SU-DHL-6 (cell line): ENCODE data around the gene CRTAC1.

Source experiments
- H2AFZ ChIP-seq: fragments of 200-600 bp; sonication (generic); 2 replicates; pipeline ENCODE4 v1.6.1; 2014; ENCODE audit warnings: low read depth, mild to moderate bottlenecking, moderate library complexity, mixed read lengths, antibody characterized with exemption, low read length; ENCODE audit not compliant: severe bottlenecking
- H3F3A ChIP-seq: fragments of 200-600 bp; shearing (Covaris generic); 2 replicates; pipeline ENCODE4 v1.6.0; 2016; ENCODE audit warnings: antibody characterized with exemption, mild to moderate bottlenecking; ENCODE audit not compliant: insufficient read depth
- H3K27ac ChIP-seq: fragments of 200-600 bp; sonication (generic); 2 replicates; pipeline ENCODE4 v1.5.1; 2016; ENCODE audit warnings: low read depth, mild to moderate bottlenecking, low read length, moderate library complexity, mixed read lengths
- H3K27me3 ChIP-seq: fragments of 200-600 bp; sonication (generic), shearing (Covaris generic); 2 replicates; pipeline ENCODE4 v1.6.0; 2014; ENCODE audit warnings: mild to moderate bottlenecking, low read length
- H3K36me3 ChIP-seq: fragments of 200-600 bp; sonication (generic); 2 replicates; pipeline ENCODE4 v1.6.1; 2014; ENCODE audit warnings: mild to moderate bottlenecking, low read length, mixed read lengths
- H3K4me2 ChIP-seq: fragments of 300-600, 200-600 bp; shearing (Covaris generic), sonication (generic); 2 replicates; pipeline ENCODE4 v1.6.0; 2014; ENCODE audit warnings: low read length, low read depth, mild to moderate bottlenecking; ENCODE audit not compliant: poor library complexity, severe bottlenecking
- H3K4me3 ChIP-seq: fragments of 200-600 bp; sonication (generic); 2 replicates; pipeline ENCODE4 v1.5.1; 2014; ENCODE audit warnings: antibody characterized with exemption, low read length, mild to moderate bottlenecking, mixed read lengths; ENCODE audit not compliant: insufficient read depth, poor library complexity, severe bottlenecking
- H3K79me2 ChIP-seq: fragments of 200-600 bp; sonication (generic); 2 replicates; pipeline ENCODE4 v1.6.1; 2014; ENCODE audit warnings: mild to moderate bottlenecking, low read length, moderate library complexity; ENCODE audit not compliant: insufficient read depth
- H3K9ac ChIP-seq: fragments of 200-600 bp; sonication (generic); 2 replicates; pipeline ENCODE4 v1.7.0; 2014; ENCODE audit warnings: mild to moderate bottlenecking, low read length
- H3K9me2 ChIP-seq: fragments of 200-600 bp; sonication (generic); replicated peaks from 2 replicates; pipeline ENCODE4 v1.6.1; 2014; ENCODE audit warnings: low read length; ENCODE audit not compliant: insufficient read depth
- H3K9me3 ChIP-seq: fragments of 200-600 bp; sonication (generic); 2 replicates; pipeline ENCODE4 v1.6.1; 2014; ENCODE audit warnings: low read length, mixed read lengths; ENCODE audit not compliant: insufficient read depth
- H4K20me1 ChIP-seq: fragments of 200-600 bp; sonication (generic); 2 replicates; pipeline ENCODE4 v1.6.1; 2014; ENCODE audit warnings: low read depth, mild to moderate bottlenecking, antibody characterized with exemption, low read length, moderate library complexity, mixed read lengths
- CTCF ChIP-seq: fragments of 200-600 bp; sonication (generic); IDR thresholded peaks from one replicate; pipeline ENCODE4 v1.5.1; 2017; ENCODE audit warnings: antibody characterized with exemption, mild to moderate bottlenecking, low read length, moderate library complexity; ENCODE audit not compliant: insufficient read depth, poor library complexity, severe bottlenecking
- EZH2phosphoT487 ChIP-seq: fragments of 200-600 bp; sonication (generic), shearing (Covaris generic); conservative IDR thresholded peaks from 2 replicates; pipeline ENCODE4 v1.6.1; 2018; ENCODE audit warnings: mild to moderate bottlenecking, antibody characterized with exemption, low read length, moderate library complexity, mixed read lengths

Gene CRTAC1

GRCh38 chr10:97868134-97868685 lies 162.2 kb downstream of the CRTAC1 start:
- Histone ChIP-seq H3K27ac (no peak overlapping the region), H3K27me3 (no peaks in the 10 kb centered on the region), H3K4me2 (no peak overlapping the region), H3K4me3 (no peak overlapping the region), H2AFZ (no peak overlapping the region), H4K20me1 (no peaks in the 10 kb centered on the region), H3K79me2 (no peaks in the 10 kb centered on the region), H3K9me3 (no peaks in the 10 kb centered on the region), H3K9ac (no peak overlapping the region), H3K36me3 (no peaks in the 10 kb centered on the region), H3K9me2 (no peaks in the 10 kb centered on the region), H3F3A (no peaks in the 10 kb centered on the region)
- TF ChIP-seq EZH2phosphoT487: no peak

GRCh38 chr10:97867220-97867800 lies 163.1 kb downstream of the CRTAC1 start:
- no peaks in the 10 kb centered on the region for H3F3A ChIP-seq
- H3K9me2 ChIP-seq: no peaks in the 10 kb centered on the region
- TF ChIP-seq CTCF: no peak
- no peak for TF ChIP-seq EZH2phosphoT487
- no peaks in the 10 kb centered on the region for H3K36me3 ChIP-seq
- H2AFZ ChIP-seq: no peak overlapping the region
- H4K20me1 ChIP-seq: no peaks in the 10 kb centered on the region
- no peak overlapping the region for H3K27ac ChIP-seq
- no peaks in the 10 kb centered on the region for H3K27me3 ChIP-seq
- H3K4me2 ChIP-seq: no peak overlapping the region
- H3K9me3 ChIP-seq: no peaks in the 10 kb centered on the region
- no peaks in the 10 kb centered on the region for H3K79me2 ChIP-seq
- no peak overlapping the region for H3K4me3 ChIP-seq
- no peak overlapping the region for H3K9ac ChIP-seq

GRCh38 chr10:97866524-97867219 lies 163.7 kb downstream of the CRTAC1 start:
- Histone ChIP-seq H3K27me3 (no peaks in the 10 kb centered on the region), H4K20me1 (no peaks in the 10 kb centered on the region), H3K9ac (no peak overlapping the region), H2AFZ (no peak overlapping the region), H3K27ac (no peak overlapping the region), H3K79me2 (no peaks in the 10 kb centered on the region), H3F3A (no peaks in the 10 kb centered on the region), H3K4me2 (no peak overlapping the region), H3K9me3 (no peaks in the 10 kb centered on the region), H3K4me3 (no peak overlapping the region), H3K36me3 (no peaks in the 10 kb centered on the region), H3K9me2 (no peaks in the 10 kb centered on the region)
- TF ChIP-seq EZH2phosphoT487: no peak
- TF ChIP-seq CTCF: no peak

DNA sequence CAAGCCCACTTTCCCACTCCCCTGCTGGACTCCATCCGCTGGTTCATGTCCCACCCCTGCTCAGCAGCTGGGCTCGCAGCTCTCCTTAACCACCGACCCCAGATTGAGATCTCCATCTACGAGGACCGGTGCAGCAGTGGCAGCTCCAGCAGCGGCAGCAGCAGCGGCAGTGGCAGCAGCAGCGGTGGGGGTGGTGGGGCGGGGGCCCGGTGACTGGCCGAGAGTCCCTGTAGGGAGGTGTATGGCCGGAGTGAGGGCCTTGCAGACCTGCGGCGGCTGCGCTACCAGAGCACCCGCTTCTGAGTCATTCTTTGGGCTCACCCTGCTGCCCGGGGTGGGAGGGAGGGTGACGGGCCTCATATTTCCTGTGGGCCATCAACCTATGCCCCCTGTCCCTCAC lies 164.9 kb downstream of the CRTAC1 start:
- H3K4me3 ChIP-seq: no peak overlapping the region
- no peaks in the 10 kb centered on the region for H3K9me2 ChIP-seq
- no peaks in the 10 kb centered on the region for H3K27me3 ChIP-seq
- H3F3A ChIP-seq: no peaks in the 10 kb centered on the region
- H3K9ac ChIP-seq: no peak overlapping the region
- H2AFZ ChIP-seq: no peak overlapping the region
- TF ChIP-seq CTCF: no peak
- no peak for TF ChIP-seq EZH2phosphoT487
- no peaks in the 10 kb centered on the region for H4K20me1 ChIP-seq
- no peaks in the 10 kb centered on the region for H3K36me3 ChIP-seq
- H3K79me2 ChIP-seq: no peaks in the 10 kb centered on the region
- H3K9me3 ChIP-seq: no peaks in the 10 kb centered on the region
- H3K4me2 ChIP-seq: no peak overlapping the region
- H3K27ac ChIP-seq: no peak overlapping the region
